Naive B cell (primary cell): ENCODE results near the gene GIPR. TPM values are rescaled to one million over a fixed set of nuclear protein-coding genes. Genes with fewer than 3 reads are reported as not detected.

Experiments
- ATAC-seq, 2 donors: fragments of 150-1000 bp; cut with Tn5 transposase; 2 replicates each; pipeline ENCODE4 v1.10.0; 2021; ENCODE audit warnings: low read depth in 2 of 2, mild to moderate bottlenecking in 2 of 2, moderate library complexity in 2 of 2
- DNase-seq: peaks from one replicate; pipeline ENCODE4 v3.0.0; 2022
- H3K27ac Mint-ChIP-seq, 6 donors: one replicate each; pipeline ENCODE4 v1.8.0; 2020 to 2022; ENCODE audit warnings: mild to moderate bottlenecking in 6 of 6, mixed read lengths in 6 of 6, moderate library complexity in 5 of 6, inconsistent platforms in 2 of 6
- H3K27me3 Mint-ChIP-seq, 3 donors: one replicate each; pipeline ENCODE4 v1.8.0; 2021 to 2022; ENCODE audit warnings: mixed read lengths in 3 of 3, mild to moderate bottlenecking in 1 of 3
- H3K36me3 Mint-ChIP-seq, 2 donors: one replicate each; pipeline ENCODE4 v1.8.0; 2020 to 2022; ENCODE audit warnings: mixed read lengths in 2 of 2, inconsistent platforms in 1 of 2, mild to moderate bottlenecking in 1 of 2
- H3K4me1 Mint-ChIP-seq, 3 donors: one replicate each; pipeline ENCODE4 v1.8.0; 2020 to 2022; ENCODE audit warnings: mixed read lengths in 3 of 3, inconsistent platforms in 1 of 3, mild to moderate bottlenecking in 1 of 3, moderate library complexity in 1 of 3
- H3K4me3 Mint-ChIP-seq, 8 donors: one replicate each; pipeline ENCODE4 v1.8.0; 2020 to 2022; ENCODE audit warnings: mild to moderate bottlenecking in 8 of 8, mixed read lengths in 8 of 8, moderate library complexity in 8 of 8, inconsistent platforms in 2 of 8
- H3K9me3 Mint-ChIP-seq, 7 donors: one replicate each; pipeline ENCODE4 v1.8.0; 2020 to 2022; ENCODE audit warnings: mixed read lengths in 7 of 7, mild to moderate bottlenecking in 5 of 7, inconsistent platforms in 2 of 7, moderate library complexity in 1 of 7
- polyA plus RNA-seq, 6 donors: library from polyadenylated mRNA; unstranded; fragments of 300-500 nt; fragmentation: Illumina TruSeq; gene quantifications; one replicate each; pipeline ENCODE4 v1.2.3, GENCODE V29; 2021; ENCODE audit warnings: low read depth in 6 of 6

GIPR gene
- polyA plus RNA-seq, 6 donors from 2014 or later, result not detected

DNA sequence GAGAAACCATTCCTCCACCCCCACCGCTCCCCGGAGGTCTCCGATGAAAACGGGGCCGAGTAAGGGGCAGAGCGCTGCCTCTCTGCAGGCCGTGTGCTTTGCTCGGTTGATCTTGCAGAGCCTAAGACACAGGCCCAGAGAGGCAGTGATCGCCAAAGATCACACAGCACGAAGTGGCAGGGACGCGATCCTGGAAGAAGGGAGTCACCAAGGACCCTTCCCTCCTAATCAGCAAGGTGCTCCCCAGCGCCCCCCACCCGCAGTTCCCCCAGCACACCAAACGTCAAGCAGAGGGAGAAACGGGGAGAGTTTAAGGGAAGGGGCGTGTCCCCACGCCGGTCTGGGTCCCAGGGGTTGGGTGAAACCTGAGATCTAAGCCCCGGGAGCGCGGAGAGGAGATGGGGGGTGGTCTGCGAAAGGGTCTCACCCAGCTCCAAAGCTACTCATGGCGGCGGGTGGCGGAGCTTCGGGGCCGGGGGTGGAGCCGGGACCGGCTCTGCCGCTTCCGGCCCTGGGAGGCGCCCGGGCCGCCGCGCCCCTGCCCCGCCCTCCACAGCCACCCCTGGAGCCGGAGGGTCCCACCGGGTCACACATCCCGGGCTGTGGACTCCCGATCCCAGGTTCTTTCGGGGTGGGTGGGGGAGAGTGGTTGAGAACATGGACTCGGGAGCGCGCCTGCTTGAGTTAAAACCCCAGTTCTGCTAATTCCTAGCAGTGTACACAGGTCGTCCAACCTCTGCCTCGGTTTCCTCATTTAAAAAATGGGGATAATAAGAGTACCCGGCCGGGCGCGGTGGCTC, 28.9 kb upstream of the GIPR start, which contains the start of gene EML2:
TSS of gene EML2 (minus strand) at position 468 of the 800 bp plus-strand sequence. CDS start at position 447, 21 bp downstream.
- Mint-ChIP-seq H3K36me3 (no peaks in the 10 kb centered on the region), H3K27ac (peak within 1 kb of the TSS; percentile 57 to 98 (median 85)), H3K4me3 (peak within 1 kb of the TSS; percentile 90 to 97 (median 94)), H3K4me1 (peaks cover 33 to 43% (median 39%) of the 10 kb centered on the region in 3 donors), H3K27me3 (no peaks in the 10 kb centered on the region), H3K9me3 (peaks cover 0 to 5% (median 0%) of the 10 kb centered on the region in 7 donors)
- DNase-seq, result peak; percentile 37
- peak in 1 of 2 donors; percentile 11 for ATAC-seq

DNA sequence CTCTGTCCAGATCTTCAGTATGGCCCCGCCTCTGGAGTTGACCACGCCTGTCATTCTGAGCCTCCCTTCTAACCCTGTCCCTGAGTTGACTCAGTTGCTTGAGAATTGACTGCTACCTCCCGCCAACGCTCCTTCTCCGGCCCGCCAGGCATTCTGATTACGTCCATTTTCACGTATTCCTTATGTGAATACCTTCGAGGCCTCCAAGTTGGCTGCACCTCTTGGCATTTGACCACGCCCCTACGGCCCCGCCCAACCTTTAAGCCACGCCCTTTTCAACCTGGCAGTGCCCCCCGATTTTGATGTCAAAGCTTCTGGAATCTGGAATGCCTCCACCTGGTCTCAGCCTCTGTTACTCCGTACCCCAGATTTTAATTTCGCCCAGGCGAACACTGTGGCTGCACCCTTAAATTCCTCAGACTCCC, 27.2 kb upstream of the GIPR start:
- ATAC-seq (no peak), DNase-seq (no peak)
- peaks cover 33 to 55% (median 53%) of the 10 kb centered on the region in 3 donors for H3K4me1 Mint-ChIP-seq
- peaks cover 0 to 5% (median 1%) of the 10 kb centered on the region in 3 donors for H3K27me3 Mint-ChIP-seq
- H3K36me3 Mint-ChIP-seq, result no peaks in the 10 kb centered on the region
- H3K4me3 Mint-ChIP-seq, result peak overlapping the region; percentile 86 to 97 (median 92)
- peaks cover 0 to 5% (median 0%) of the 10 kb centered on the region in 7 donors for H3K9me3 Mint-ChIP-seq
- peak overlapping the region in 5 of 6 donors; percentile 88 to 98 (median 95) for H3K27ac Mint-ChIP-seq

DNA sequence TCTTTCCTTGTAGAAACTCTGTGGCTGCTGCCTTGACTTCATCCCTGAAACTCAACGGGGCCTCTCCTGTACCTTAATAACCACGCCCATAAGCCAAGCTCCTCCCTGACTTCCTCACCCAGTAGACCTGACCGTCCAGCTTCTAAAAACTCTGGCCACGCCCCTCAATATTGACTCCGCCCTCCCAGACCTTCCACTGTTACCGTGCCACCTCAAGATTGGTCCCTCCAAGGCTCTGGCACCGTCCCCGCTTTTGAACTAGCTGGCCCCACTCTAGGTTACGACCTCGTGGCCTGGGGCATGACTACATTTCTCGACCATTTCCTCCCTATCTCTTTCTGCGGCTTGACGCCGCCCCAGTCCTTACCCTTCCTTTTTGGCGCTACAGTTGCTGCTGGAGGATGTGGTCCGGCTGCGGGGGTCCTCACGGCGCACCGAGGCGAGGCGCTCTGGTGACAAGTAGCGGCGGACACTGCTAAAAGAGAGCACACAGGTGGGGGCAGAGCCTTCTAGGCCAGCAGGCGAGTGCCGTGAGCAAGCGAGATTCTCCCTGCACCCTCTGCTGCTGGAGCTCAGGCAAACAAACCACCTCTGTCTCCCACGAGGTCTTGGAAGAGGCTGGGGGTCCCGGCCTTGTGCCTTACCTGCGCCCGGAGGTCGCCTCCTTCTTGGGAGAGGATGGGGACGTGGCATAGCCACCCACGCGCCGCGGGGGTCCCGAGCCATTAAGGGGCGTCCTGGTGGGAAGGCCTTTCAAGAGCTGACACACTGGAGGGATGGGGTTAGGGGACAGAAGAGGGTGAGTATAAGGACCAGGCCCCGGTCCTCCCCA, 26.5 kb upstream of the GIPR start:
- DNase-seq (peak; percentile 55), ATAC-seq (peak; percentile 3 to 11)
- H3K9me3 Mint-ChIP-seq, result peaks cover 0 to 5% (median 0%) of the 10 kb centered on the region in 7 donors
- no peaks in the 10 kb centered on the region for H3K36me3 Mint-ChIP-seq
- peaks cover 6 to 11% (median 7%) of the 10 kb centered on the region in 3 donors for H3K27me3 Mint-ChIP-seq
- H3K4me1 Mint-ChIP-seq, result peaks cover 39 to 61% (median 60%) of the 10 kb centered on the region in 3 donors
- H3K27ac Mint-ChIP-seq, result peak overlapping the region in 5 of 6 donors; percentile 88 to 98 (median 95)
- H3K4me3 Mint-ChIP-seq, result peak overlapping the region; percentile 86 to 97 (median 92)

- peak overlapping the region; percentile 65 to 97 (median 86) for H3K4me3 Mint-ChIP-seq
- peaks cover 39 to 62% (median 61%) of the 10 kb centered on the region in 3 donors for H3K4me1 Mint-ChIP-seq
- peak overlapping the region; percentile 72 to 98 (median 92) for H3K27ac Mint-ChIP-seq
- peak; percentile 92 for DNase-seq
- peaks cover 7 to 13% (median 8%) of the 10 kb centered on the region in 3 donors for H3K27me3 Mint-ChIP-seq
- H3K36me3 Mint-ChIP-seq, result no peaks in the 10 kb centered on the region
- ATAC-seq, result peak; percentile 51 to 55
- peaks cover 0 to 5% (median 0%) of the 10 kb centered on the region in 7 donors for H3K9me3 Mint-ChIP-seq
Observed at GRCh38 chr19:45643024-45643926, 24.7 kb upstream of the GIPR start.

- Mint-ChIP-seq H3K4me3 (peak overlapping the region in 5 of 8 donors; percentile 68 to 95 (median 80)), H3K4me1 (peaks cover 32 to 55% (median 53%) of the 10 kb centered on the region in 3 donors), H3K36me3 (no peaks in the 10 kb centered on the region), H3K27me3 (peaks cover 7 to 14% (median 8%) of the 10 kb centered on the region in 3 donors), H3K27ac (peak overlapping the region in 2 of 6 donors; percentile 6 to 66), H3K9me3 (peaks cover 0 to 5% (median 0%) of the 10 kb centered on the region in 7 donors)
- no peak for ATAC-seq
- DNase-seq, result no peak
Observed at GRCh38 chr19:45643927-45644771, 23.9 kb upstream of the GIPR start.

DNA sequence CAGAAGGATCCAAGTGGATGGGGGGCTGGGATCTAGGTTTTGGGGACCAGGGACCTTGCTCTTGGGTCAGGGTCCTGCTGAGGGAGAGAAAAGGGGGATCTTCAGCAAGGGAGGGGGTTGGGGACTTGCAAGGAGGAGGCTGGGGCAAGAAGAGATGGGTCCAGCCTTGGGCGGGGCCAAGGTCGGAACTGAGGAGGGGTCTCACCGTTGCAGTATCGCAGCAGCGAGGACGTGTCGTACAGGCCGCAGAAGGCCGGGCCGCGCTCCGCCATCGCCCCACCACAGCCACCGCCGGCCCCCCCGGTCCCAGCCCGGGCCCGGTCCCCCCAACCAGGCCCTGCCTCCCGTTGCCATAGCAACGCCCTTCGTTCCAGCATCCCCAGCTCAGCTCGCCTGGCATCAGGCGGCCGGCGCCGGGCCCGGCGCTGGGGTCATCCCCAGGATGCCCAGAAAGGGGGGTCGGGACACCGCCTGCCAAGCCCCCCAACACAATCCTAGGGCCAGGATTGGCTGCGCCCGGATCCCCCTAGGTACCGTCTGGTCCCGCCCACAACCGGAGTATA, 22.9 kb upstream of the GIPR start:
- Mint-ChIP-seq H3K4me1 (peaks cover 32 to 53% (median 51%) of the 10 kb centered on the region in 3 donors), H3K27ac (peak overlapping the region in 2 of 6 donors; percentile 30 to 32), H3K9me3 (peaks cover 0 to 5% (median 0%) of the 10 kb centered on the region in 7 donors), H3K36me3 (no peaks in the 10 kb centered on the region), H3K27me3 (peaks cover 7 to 21% (median 8%) of the 10 kb centered on the region in 3 donors), H3K4me3 (peak overlapping the region in 7 of 8 donors; percentile 60 to 91 (median 84))
- DNase-seq (no peak), ATAC-seq (no peak)

GRCh38 chr19:45645631-45646344, 22.2 kb upstream of the GIPR start:
- no peaks in the 10 kb centered on the region for H3K36me3 Mint-ChIP-seq
- DNase-seq, result peak; percentile 48

DNA sequence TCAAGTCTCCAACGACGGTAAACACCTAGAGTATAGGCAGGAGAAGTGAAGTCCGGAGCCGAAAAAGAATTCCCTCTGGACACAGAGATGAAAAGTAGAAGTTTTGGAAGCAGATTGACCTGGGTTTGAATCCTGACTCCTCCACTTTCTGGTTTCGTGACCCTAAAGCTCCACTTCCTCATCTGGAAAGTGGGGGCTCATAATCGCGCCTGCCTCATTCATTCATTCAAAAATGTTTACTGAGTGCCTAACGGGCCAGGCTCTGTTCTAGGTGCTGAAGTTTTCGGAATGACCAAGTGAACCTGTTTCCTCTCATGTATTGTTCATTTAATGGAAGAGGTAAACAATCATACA, 21.7 kb upstream of the GIPR start:
- Mint-ChIP-seq H3K9me3 (peaks cover 0 to 2% (median 0%) of the 10 kb centered on the region in 7 donors), H3K4me1 (peaks cover 25 to 46% (median 40%) of the 10 kb centered on the region in 3 donors), H3K4me3 (peak overlapping the region; percentile 35 to 91 (median 82)), H3K27me3 (peaks cover 13 to 33% (median 17%) of the 10 kb centered on the region in 3 donors), H3K27ac (no peak overlapping the region), H3K36me3 (no peaks in the 10 kb centered on the region)
- ATAC-seq (no peak), DNase-seq (no peak)

More at GRCh38 chr19:45645631-45646344, 22.2 kb upstream of the GIPR start:
- peaks cover 30 to 51% (median 46%) of the 10 kb centered on the region in 3 donors for H3K4me1 Mint-ChIP-seq
- ATAC-seq, result peak; percentile 32 to 43
- peaks cover 8 to 28% (median 14%) of the 10 kb centered on the region in 3 donors for H3K27me3 Mint-ChIP-seq
- H3K27ac Mint-ChIP-seq, result peak overlapping the region in 3 of 6 donors; percentile 30 to 70 (median 32)
- peaks cover 0 to 5% (median 0%) of the 10 kb centered on the region in 7 donors for H3K9me3 Mint-ChIP-seq
- H3K4me3 Mint-ChIP-seq, result peak overlapping the region; percentile 60 to 91 (median 82)

- H3K36me3 Mint-ChIP-seq, result no peaks in the 10 kb centered on the region
- H3K27ac Mint-ChIP-seq, result no peak overlapping the region
- H3K4me1 Mint-ChIP-seq, result peaks cover 7 to 9% (median 8%) of the 10 kb centered on the region in 3 donors
- no peak for DNase-seq
- ATAC-seq, result no peak
- no peak overlapping the region for H3K4me3 Mint-ChIP-seq
- no peaks in the 10 kb centered on the region for H3K9me3 Mint-ChIP-seq
- H3K27me3 Mint-ChIP-seq, result peaks cover 13 to 30% (median 17%) of the 10 kb centered on the region in 3 donors
Observed at GRCh38 chr19:45650722-45651121, 17.3 kb upstream of the GIPR start.

- ATAC-seq, result no peak
- peak overlapping the region in 1 of 8 donors; percentile 81 for H3K4me3 Mint-ChIP-seq
- H3K27me3 Mint-ChIP-seq, result peaks cover 8 to 25% (median 14%) of the 10 kb centered on the region in 3 donors
- H3K9me3 Mint-ChIP-seq, result no peaks in the 10 kb centered on the region
- no peak for DNase-seq
- H3K27ac Mint-ChIP-seq, result peak overlapping the region in 1 of 6 donors; percentile 44
- H3K36me3 Mint-ChIP-seq, result no peaks in the 10 kb centered on the region
- H3K4me1 Mint-ChIP-seq, result no peaks in the 10 kb centered on the region
Observed at GRCh38 chr19:45653634-45654033, 14.4 kb upstream of the GIPR start.

GRCh38 chr19:45655073-45655472, 12.9 kb upstream of the GIPR start:
- H3K4me3 Mint-ChIP-seq, result peak overlapping the region in 1 of 8 donors; percentile 22
- H3K4me1 Mint-ChIP-seq, result no peaks in the 10 kb centered on the region
- ATAC-seq (no peak), DNase-seq (no peak)
- no peaks in the 10 kb centered on the region for H3K9me3 Mint-ChIP-seq
- peaks cover 10 to 29% (median 27%) of the 10 kb centered on the region in 3 donors for H3K27me3 Mint-ChIP-seq
- H3K27ac Mint-ChIP-seq, result no peak overlapping the region
- no peaks in the 10 kb centered on the region for H3K36me3 Mint-ChIP-seq
